ENCODE measurements around the gene ZNF808. TPM values are rescaled to one million over a fixed set of nuclear protein-coding genes. Genes with fewer than 3 reads are reported as not detected.

ZNF808 gene
- total and polyA plus RNA-seq, 8 donors: 3.6 to 17.1 (median 10.2) TPM

Other genes with a start within 250 kb of the ZNF808 start
- gene ZNF480, start 230.5 kb upstream of the ZNF808 start, total RNA-seq: 1 to 10 TPM; 4.6 to 9.4 (median 5.2) TPM
- gene ZNF480, start 230.5 kb upstream of the ZNF808 start, polyA plus RNA-seq: 1 to 10 TPM; 2.5 to 3.4 TPM
- 1 to 10 TPM in 1 of 6 donors, under 1 TPM in 5; 0.44 to 3.0 (median 0.88) TPM for gene ZNF610, start 191.4 kb upstream of the ZNF808 start, total RNA-seq
- gene ZNF610, start 191.4 kb upstream of the ZNF808 start, polyA plus RNA-seq: 1 to 10 TPM in 1 of 2 donors, under 1 TPM in 1; 0.87 to 1.9 TPM
- 10 to 100 TPM in 1 of 6 donors, 1 to 10 TPM in 5; 5.0 to 12.4 (median 7.7) TPM for gene ZNF880, start 157.7 kb upstream of the ZNF808 start, total RNA-seq
- 1 to 10 TPM; 6.6 to 9.8 TPM for gene ZNF880, start 157.7 kb upstream of the ZNF808 start, polyA plus RNA-seq
- 10 to 100 TPM in 1 of 6 donors, 1 to 10 TPM in 5; 3.9 to 12.4 (median 6.9) TPM for gene ZNF528, start 129.8 kb upstream of the ZNF808 start, total RNA-seq
- 1 to 10 TPM; 6.3 to 7.3 TPM for gene ZNF528, start 129.8 kb upstream of the ZNF808 start, polyA plus RNA-seq
- gene ZNF534, start 98.5 kb upstream of the ZNF808 start, total RNA-seq: not detected
- not detected for gene ZNF534, start 98.5 kb upstream of the ZNF808 start, polyA plus RNA-seq
- 1 to 10 TPM in 1 of 6 donors, under 1 TPM in 5; 0.16 to 2.0 (median 0.56) TPM for gene ZNF578, start 74.1 kb upstream of the ZNF808 start, total RNA-seq
- under 1 TPM; 0.15 to 0.85 TPM for gene ZNF578, start 74.1 kb upstream of the ZNF808 start, polyA plus RNA-seq
- 10 to 100 TPM in 1 of 6 donors, 1 to 10 TPM in 5; 4.6 to 13.6 (median 7.4) TPM for gene ZNF701, start 42.6 kb downstream of the ZNF808 start, total RNA-seq
- gene ZNF701, start 42.6 kb downstream of the ZNF808 start, polyA plus RNA-seq: 1 to 10 TPM; 4.2 to 6.6 TPM
- 10 to 100 TPM in 5 of 6 donors, 1 to 10 TPM in 1; 8.7 to 36.9 (median 16.9) TPM for gene ZNF83, start 110.7 kb downstream of the ZNF808 start, total RNA-seq
- gene ZNF83, start 110.7 kb downstream of the ZNF808 start, polyA plus RNA-seq: 10 to 100 TPM; 57.1 to 86.8 TPM
- 10 to 100 TPM in 1 of 6 donors, 1 to 10 TPM in 5; 5.7 to 15.2 (median 7.0) TPM for gene ZNF611, start 207.4 kb downstream of the ZNF808 start, total RNA-seq
- gene ZNF611, start 207.4 kb downstream of the ZNF808 start, polyA plus RNA-seq: 1 to 10 TPM; 3.4 to 6.2 TPM

All from pancreas (tissue), 8 donors.